Epithelial cell of proximal tubule (primary cell): ENCODE results near the gene TP53I3. TPM values are rescaled to one million over a fixed set of nuclear protein-coding genes. Genes with fewer than 3 reads are reported as not detected.

Experiments used
- DNase-seq: peaks from one replicate; pipeline ENCODE4 v3.0.0-alpha.2; 2011; ENCODE audit warnings: low read depth
- H3K4me3 ChIP-seq: 2 replicates; pipeline ENCODE4 v1.5.1; 2011; ENCODE audit warnings: low read depth, mild to moderate bottlenecking, low read length
- total RNA-seq: library from RNA; depleted of rRNA; stranded (reverse); fragments of >200 nt; gene quantifications from 2 replicates; pipeline ENCODE4 v1.2.3, GENCODE V29; 2015
- TF ChIP-seq, protein P1 (sequence below): conservative IDR thresholded peaks from 2 replicates; pipeline ENCODE4 v1.5.1; 2012; ENCODE audit warnings: low read depth, mild to moderate bottlenecking, low read length

The TP53I3 gene
- total RNA-seq, 1 donor from 2014 or later, result 36.5 TPM

DNA sequence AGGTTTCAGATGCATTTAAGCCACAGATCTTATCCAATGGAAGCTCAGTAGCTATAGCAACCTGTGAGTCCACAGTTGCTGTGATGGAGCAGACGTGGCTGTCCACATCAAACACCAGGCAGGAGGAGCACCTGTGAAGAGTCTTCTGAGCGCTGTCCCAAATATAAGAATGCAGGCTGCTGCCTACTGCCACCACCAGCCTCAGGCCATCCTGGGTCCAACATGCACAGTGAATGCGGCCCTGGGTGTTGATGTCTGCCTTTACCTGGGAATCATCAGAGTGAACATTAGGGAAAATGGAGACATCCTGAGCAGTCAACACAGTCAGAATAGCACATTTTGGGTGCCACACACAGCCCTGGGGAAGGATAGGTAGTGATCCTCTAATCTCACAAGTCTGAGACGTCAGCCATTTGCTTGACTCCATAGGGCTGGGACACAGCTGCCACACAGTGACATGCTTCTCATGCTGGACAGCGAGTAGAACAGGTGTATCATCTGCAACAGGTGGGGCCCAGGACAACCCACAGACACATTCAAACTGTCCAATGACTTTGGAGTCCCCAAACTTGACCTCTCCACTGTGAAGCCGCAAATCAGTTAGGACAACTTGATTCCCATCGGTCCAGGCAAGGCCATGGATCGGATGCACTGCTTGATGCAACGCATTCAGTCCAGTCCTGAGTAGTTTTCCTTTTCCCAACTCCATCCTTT, 45.7 kb downstream of the TP53I3 start:
- no peak overlapping the region for H3K4me3 ChIP-seq
- DNase-seq, result no peak
- TF ChIP-seq, protein P1, sequence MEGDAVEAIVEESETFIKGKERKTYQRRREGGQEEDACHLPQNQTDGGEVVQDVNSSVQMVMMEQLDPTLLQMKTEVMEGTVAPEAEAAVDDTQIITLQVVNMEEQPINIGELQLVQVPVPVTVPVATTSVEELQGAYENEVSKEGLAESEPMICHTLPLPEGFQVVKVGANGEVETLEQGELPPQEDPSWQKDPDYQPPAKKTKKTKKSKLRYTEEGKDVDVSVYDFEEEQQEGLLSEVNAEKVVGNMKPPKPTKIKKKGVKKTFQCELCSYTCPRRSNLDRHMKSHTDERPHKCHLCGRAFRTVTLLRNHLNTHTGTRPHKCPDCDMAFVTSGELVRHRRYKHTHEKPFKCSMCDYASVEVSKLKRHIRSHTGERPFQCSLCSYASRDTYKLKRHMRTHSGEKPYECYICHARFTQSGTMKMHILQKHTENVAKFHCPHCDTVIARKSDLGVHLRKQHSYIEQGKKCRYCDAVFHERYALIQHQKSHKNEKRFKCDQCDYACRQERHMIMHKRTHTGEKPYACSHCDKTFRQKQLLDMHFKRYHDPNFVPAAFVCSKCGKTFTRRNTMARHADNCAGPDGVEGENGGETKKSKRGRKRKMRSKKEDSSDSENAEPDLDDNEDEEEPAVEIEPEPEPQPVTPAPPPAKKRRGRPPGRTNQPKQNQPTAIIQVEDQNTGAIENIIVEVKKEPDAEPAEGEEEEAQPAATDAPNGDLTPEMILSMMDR, result no peak

Other genes starting within 250 kb of the TP53I3 start
- 4.5 and 5.2 TPM in 2 replicates for gene ATAD2B, start 157.7 kb downstream of the TP53I3 start, total RNA-seq
- gene UBXN2A, start 144.4 kb downstream of the TP53I3 start, total RNA-seq, result 12.3 and 13.4 TPM in 2 replicates
- gene MFSD2B, start 74.7 kb downstream of the TP53I3 start, total RNA-seq, result 0.06 and 0.43 TPM in 2 replicates
- gene WDCP, start 37.4 kb downstream of the TP53I3 start, total RNA-seq, result 7.7 and 13.8 TPM in 2 replicates
- 12.4 and 20.6 TPM in 2 replicates for gene FKBP1B, start 35.1 kb downstream of the TP53I3 start, total RNA-seq
- gene SF3B6, start 8.5 kb downstream of the TP53I3 start, total RNA-seq, result 159 and 226 TPM in 2 replicates
- not detected in 2 replicates for gene PFN4, start 38.5 kb upstream of the TP53I3 start, total RNA-seq
- 2.7 and 4.8 TPM in 2 replicates for gene FAM228B, start 38.6 kb upstream of the TP53I3 start, total RNA-seq
- gene FAM228A, start 90.2 kb upstream of the TP53I3 start, total RNA-seq, result 0.43 TPM in 1 of 2 replicates, not detected in the other